K562 (cell line): ENCODE results near the gene MALAT1. TPM values are rescaled to one million over a fixed set of nuclear protein-coding genes. Genes with fewer than 3 reads are reported as not detected.

Experiments
- ARID2 ChIP-seq: fragments of 450-650 bp; IDR thresholded peaks from 2 replicates; pipeline ENCODE4 v1.6.1; 2017; ENCODE audit warnings: antibody characterized with exemption, mild to moderate bottlenecking
- BRD9 ChIP-seq: fragments of 450-650 bp; IDR thresholded peaks from 2 replicates; pipeline ENCODE4 v1.6.1; 2018; ENCODE audit warnings: low read depth; ENCODE audit not compliant: partially characterized antibody
- ELF4 ChIP-seq: fragments of 450-650 bp; formaldehyde crosslinking; IDR thresholded peaks from 2 replicates; pipeline ENCODE4 v1.4.0; 2022; ENCODE audit warnings: missing genetic modification characterization
- ERF ChIP-seq: fragments of 450-650 bp; formaldehyde crosslinking; IDR thresholded peaks from 2 replicates; pipeline ENCODE4 v1.4.0; 2020; ENCODE audit warnings: mild to moderate bottlenecking, mixed read lengths
- HDAC2 ChIP-seq: fragments of 450-650 bp; IDR thresholded peaks from 2 replicates; pipeline ENCODE4 v1.6.1; 2016; ENCODE audit warnings: mild to moderate bottlenecking
- KDM1A ChIP-seq, 2 experiments: fragments of 450-650 bp; IDR thresholded peaks; 2 replicates each; pipeline ENCODE4 v1.6.1; 2016; ENCODE audit warnings: mild to moderate bottlenecking in 2 of 2
- MBD1 ChIP-seq: fragments of 250-450 bp; sonication (Bioruptor Pico); IDR thresholded peaks from 2 replicates; pipeline ENCODE4 v1.8.0; 2022; ENCODE audit warnings: inconsistent platforms
- MEF2D ChIP-seq: conservative IDR thresholded peaks from 2 replicates; pipeline ENCODE4 v1.6.1; 2016; ENCODE audit warnings: low read depth, missing genetic modification characterization, missing compliant biosample characterization
- MTA1 ChIP-seq: fragments of 450-650 bp; IDR thresholded peaks from 2 replicates; pipeline ENCODE4 v1.6.1; 2017; ENCODE audit warnings: borderline replicate concordance
- NBN ChIP-seq: fragments of 450-650 bp; IDR thresholded peaks from 2 replicates; pipeline ENCODE4 v1.6.1; 2016; ENCODE audit warnings: low read depth, mild to moderate bottlenecking
- RAD51 ChIP-seq: fragments of 450-650 bp; IDR thresholded peaks from 2 replicates; pipeline ENCODE4 v1.7.1; 2016; ENCODE audit warnings: low read depth, mild to moderate bottlenecking, borderline replicate concordance
- RNF219 ChIP-seq: fragments of 250-450 bp; sonication (Bioruptor Pico); IDR thresholded peaks from 2 replicates; pipeline ENCODE4 v1.5.0; 2022; ENCODE audit warnings: mild to moderate bottlenecking
- TCF7L2 ChIP-seq: fragments of 150-350 bp; IDR thresholded peaks from 2 replicates; pipeline ENCODE4 v1.6.1; 2016; ENCODE audit warnings: low read depth, mild to moderate bottlenecking, low read length, moderate library complexity
- ZBTB8A ChIP-seq: fragments of 450-650 bp; IDR thresholded peaks from 2 replicates; pipeline ENCODE4 v1.6.1; 2018; ENCODE audit warnings: mild to moderate bottlenecking, moderate library complexity; ENCODE audit not compliant: partially characterized antibody
- ZNF146 ChIP-seq: IDR thresholded peaks from one replicate; pipeline ENCODE4 v1.6.1; 2018; ENCODE audit warnings: missing compliant biosample characterization; ENCODE audit not compliant: unreplicated experiment
- polyA plus RNA-seq, 8 experiments: library from polyadenylated mRNA; depleted of rRNA in 4 of 8; stranded (reverse) in 5 of 8; unstranded in 3 of 8; fragments of >200 nt; fragmentation: Nextera tagmentation in 2 of 8; fragmentation: Illumina TruSeq in 1 of 8; extraction: Ambion mirVana in 2 of 8; extraction: Trizol in 1 of 8; gene quantifications; 2 replicates each; pipeline versions ENCODE4 v1.2.1 to v1.2.3, GENCODE V29; 2011 to 2014; ENCODE audit warnings: inconsistent platforms in 1 of 8, missing spikeins in 1 of 8
- total RNA-seq, 7 experiments: library from RNA; depleted of rRNA in 6 of 7; stranded (reverse); fragments of >200 nt in 6 of 7; fragmentation: Illumina TruSeq in 2 of 7; extraction: Trizol in 2 of 7; gene quantifications; 2 replicates each; pipeline versions ENCODE4 v1.2.1 to v1.2.3, GENCODE V29; 2011 to 2021; ENCODE audit warnings: low replicate concordance in 1 of 7
- TF ChIP-seq, protein P1 (sequence below): fragments of 250-450 bp; sonication (Bioruptor Pico); IDR thresholded peaks from 2 replicates; pipeline ENCODE4 v1.4.0; 2020; ENCODE audit warnings: mild to moderate bottlenecking, moderate library complexity
- TF ChIP-seq, protein P2 (sequence below): fragments of 450-650 bp; formaldehyde crosslinking; IDR thresholded peaks from 2 replicates; pipeline ENCODE4 v1.4.0; 2022; ENCODE audit warnings: missing genetic modification characterization
- TF ChIP-seq, protein P3 (sequence below), 2 experiments: fragments of 450-650 bp; conservative IDR thresholded peaks; 2 replicates each; pipeline ENCODE4 v1.6.1; 2017; ENCODE audit warnings: mild to moderate bottlenecking in 2 of 2, moderate library complexity in 2 of 2

The MALAT1 gene
- total and polyA plus RNA-seq, 9 of the 15 experiments (the other 6 are each of a cell fraction or from before 2014, with no cell fraction given), result 363 to 8,715 (median 2,351) TPM

DNA sequence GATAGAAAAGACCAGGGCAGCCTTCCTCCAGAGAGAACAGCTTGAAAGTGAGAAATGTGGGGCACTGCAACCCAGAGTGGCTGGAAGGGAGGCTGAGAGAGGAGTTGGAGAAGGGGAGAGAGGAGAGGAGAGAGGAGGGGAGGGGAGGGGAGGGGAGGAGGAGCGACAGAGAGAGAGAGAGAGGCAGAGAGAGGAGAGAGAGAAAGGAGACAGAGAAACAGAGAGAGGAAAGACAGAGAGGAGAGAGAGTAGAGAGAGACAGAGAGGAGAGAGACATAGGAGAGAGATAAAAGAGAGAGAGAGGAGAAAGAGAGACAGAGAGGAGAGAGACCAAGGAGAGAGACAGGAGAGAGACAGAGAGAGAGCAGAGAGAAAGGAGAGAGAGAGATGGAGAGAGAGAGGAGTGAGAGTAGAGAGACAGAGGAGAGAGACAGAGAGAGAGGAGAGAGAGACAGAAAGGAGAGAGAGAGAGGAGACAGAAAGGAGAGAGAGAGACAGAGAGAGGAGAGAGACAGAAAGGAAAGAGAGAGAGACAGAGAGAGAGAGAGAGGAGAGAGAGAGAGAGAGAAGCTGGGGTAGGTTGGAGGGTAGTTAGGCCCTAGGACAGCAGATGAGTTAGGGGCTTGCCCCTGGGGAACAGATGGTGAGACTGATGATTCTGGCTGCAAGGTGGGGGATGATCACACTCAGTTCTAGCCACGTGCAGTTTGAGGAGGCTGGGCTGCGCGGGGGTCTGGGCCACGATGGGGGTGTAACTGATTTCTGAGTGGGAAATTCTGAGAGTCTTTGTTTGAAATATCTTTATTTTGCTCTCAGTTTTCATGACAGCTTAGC, 17.5 kb downstream of the MALAT1 start (continued):
- TF ChIP-seq MTA1, result peak; percentile 69; the same call in 1 of the 2 replicates
- no peak for TF ChIP-seq RAD51
- no peak for TF ChIP-seq ERF
- TF ChIP-seq, protein P1, sequence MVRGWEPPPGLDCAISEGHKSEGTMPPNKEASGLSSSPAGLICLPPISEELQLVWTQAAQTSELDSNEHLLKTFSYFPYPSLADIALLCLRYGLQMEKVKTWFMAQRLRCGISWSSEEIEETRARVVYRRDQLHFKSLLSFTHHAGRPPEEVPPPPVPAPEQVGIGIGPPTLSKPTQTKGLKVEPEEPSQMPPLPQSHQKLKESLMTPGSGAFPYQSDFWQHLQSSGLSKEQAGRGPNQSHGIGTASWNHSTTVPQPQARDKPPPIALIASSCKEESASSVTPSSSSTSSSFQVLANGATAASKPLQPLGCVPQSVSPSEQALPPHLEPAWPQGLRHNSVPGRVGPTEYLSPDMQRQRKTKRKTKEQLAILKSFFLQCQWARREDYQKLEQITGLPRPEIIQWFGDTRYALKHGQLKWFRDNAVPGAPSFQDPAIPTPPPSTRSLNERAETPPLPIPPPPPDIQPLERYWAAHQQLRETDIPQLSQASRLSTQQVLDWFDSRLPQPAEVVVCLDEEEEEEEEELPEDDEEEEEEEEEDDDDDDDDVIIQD (CRISPR knock-in tag), result no peak
- no peak for TF ChIP-seq RNF219 (CRISPR knock-in tag)
- TF ChIP-seq, protein P2, sequence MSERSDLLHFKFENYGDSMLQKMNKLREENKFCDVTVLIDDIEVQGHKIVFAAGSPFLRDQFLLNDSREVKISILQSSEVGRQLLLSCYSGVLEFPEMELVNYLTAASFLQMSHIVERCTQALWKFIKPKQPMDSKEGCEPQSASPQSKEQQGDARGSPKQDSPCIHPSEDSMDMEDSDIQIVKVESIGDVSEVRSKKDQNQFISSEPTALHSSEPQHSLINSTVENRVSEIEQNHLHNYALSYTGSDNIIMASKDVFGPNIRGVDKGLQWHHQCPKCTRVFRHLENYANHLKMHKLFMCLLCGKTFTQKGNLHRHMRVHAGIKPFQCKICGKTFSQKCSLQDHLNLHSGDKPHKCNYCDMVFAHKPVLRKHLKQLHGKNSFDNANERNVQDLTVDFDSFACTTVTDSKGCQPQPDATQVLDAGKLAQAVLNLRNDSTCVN (CRISPR knock-in tag), result peak; percentile 91
- TF ChIP-seq HDAC2, result no peak
- no peak for TF ChIP-seq MBD1 (CRISPR knock-in tag)
- no peak for TF ChIP-seq NBN
- no peak for TF ChIP-seq ZNF146 (CRISPR knock-in tag)
- TF ChIP-seq TCF7L2, result no peak
- TF ChIP-seq BRD9, result no peak
- TF ChIP-seq ZBTB8A, result no peak
- TF ChIP-seq ELF4 (CRISPR knock-in tag), result peak; percentile 41; the same call in 1 of the 2 replicates
- peak; percentile 36; the same call in 1 of the 2 replicates for TF ChIP-seq ARID2
- TF ChIP-seq, protein P3, sequence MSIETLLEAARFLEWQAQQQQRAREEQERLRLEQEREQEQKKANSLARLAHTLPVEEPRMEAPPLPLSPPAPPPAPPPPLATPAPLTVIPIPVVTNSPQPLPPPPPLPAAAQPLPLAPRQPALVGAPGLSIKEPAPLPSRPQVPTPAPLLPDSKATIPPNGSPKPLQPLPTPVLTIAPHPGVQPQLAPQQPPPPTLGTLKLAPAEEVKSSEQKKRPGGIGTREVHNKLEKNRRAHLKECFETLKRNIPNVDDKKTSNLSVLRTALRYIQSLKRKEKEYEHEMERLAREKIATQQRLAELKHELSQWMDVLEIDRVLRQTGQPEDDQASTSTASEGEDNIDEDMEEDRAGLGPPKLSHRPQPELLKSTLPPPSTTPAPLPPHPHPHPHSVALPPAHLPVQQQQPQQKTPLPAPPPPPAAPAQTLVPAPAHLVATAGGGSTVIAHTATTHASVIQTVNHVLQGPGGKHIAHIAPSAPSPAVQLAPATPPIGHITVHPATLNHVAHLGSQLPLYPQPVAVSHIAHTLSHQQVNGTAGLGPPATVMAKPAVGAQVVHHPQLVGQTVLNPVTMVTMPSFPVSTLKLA (conservative IDR thresholded peaks at IDR 0.05), result no peak
- TF ChIP-seq KDM1A (IDR thresholded peaks at IDR 0.05), result peak in 1 of 2 experiments; percentile 61; a peak in 2 of 4 replicates
- no peak for TF ChIP-seq MEF2D (tag)
